ENCODE measurements around the gene MTX3.

MTX3 gene

GRCh38 chr5:79984363-79984762 is 6.7 kb downstream of the MTX3 start:
- intact Hi-C loops (cut with DNase I): no loop called here
- no peak for DNase-seq

- intact Hi-C loops (cut with DNase I): no loop called here
Measured at GRCh38 chr5:79983618-79984017, 7.4 kb downstream of the MTX3 start.

GRCh38 chr5:79982136-79982535 is 8.9 kb downstream of the MTX3 start:
- no peak for DNase-seq
- intact Hi-C loops (cut with DNase I): no loop called here

More at GRCh38 chr5:79983618-79984017, 7.4 kb downstream of the MTX3 start:
- DNase-seq: no peak

DNA sequence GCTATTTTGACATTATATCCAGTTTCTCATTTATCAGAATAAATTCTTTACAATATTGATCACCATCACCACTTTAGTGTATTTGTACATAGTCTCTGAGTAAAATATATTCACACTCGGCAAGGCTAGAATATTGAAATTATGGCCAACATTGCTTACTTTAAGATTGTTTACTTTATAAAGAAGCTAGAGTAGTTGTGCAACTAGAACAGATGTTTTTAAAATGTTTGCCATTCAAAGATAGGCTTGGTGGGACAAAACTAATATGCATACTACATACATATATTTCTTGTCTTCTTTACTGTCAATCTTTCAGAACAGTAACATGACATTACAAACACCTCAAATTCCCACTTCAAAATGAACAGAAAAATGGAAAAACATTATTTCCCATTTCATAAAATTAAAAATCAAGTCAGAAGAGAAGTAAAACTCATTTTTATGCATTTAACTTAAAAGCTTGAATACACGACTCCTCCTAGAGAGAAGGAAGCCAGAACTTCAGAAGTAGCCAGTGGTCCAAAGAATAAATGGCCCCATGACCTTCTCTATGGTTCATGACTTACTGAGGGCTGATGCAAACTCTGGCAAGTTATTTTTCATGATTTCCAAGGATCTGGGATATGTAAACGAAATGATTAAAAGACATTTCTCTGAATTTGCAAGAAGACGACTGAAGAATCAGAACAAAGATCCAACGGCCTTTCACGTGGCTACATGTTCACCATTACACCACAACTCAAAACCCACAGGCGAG is 14.1 kb downstream of the MTX3 start:
- intact Hi-C loops (cut with DNase I): no loop called here
- no peak for DNase-seq

DNA sequence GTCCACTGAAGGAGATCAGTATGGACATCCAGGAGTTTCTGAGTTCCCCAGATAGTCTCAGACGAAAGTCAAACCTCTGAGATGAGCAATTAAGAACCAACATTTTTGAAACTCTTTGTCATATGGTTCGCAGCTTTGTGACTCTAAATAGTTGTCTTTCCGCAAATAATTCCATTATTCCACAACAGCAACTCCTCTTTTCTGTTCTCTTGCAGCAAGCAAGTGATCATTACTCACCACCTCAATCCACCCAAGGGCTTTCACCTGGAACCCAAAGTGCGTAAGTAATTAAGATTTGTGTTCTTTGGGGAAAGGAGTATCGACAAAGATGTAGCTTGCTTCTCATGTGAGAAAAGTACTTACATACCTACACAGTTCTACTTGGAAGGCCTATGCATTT is 15.6 kb downstream of the MTX3 start:
- no peak for DNase-seq
- intact Hi-C loops (cut with DNase I): no loop called here

GRCh38 chr5:79974886-79975285 is 16.2 kb downstream of the MTX3 start:
- DNase-seq: no peak
- intact Hi-C loops (cut with DNase I): no loop called here

DNA sequence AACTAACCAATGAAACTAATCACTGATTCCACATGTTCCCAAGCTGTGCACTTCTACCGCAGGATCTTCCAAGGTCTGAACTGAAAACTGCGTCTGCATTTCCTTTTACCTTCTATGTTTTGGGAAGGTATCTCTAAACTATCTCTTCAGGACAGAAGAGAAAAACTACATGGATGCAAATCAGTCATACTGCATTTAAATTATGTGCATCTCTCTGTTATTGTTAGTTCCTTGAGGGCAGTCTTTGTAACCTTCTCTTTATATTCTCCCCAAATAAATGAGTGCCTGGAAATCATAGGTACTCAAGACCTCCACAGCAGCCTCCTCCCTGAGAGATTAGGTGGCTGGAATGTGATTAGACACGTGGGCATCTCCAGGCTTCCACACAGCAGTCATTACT is 17.1 kb downstream of the MTX3 start:
- intact Hi-C loops (cut with DNase I): no loop called here
- no peak for DNase-seq

DNA sequence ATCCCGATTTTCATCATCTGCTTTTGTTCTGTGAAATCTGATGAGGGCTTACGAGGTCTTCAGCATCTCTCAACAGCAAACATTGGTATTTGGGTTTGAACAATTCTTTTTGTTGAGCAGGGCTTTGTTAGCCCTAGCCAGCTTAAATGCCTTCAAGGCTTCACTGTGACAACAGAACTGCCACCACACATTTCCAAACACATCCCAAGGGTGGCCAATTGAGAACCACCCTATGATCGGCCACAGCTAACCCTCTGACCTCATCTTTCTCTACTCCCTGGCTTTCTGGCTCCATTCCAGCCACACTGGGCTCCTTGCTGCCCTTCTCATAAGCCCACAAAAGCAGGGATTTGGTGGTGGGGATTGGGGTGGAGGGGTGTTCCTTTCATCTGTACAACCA is 17.6 kb downstream of the MTX3 start:
- intact Hi-C loops (cut with DNase I): no loop called here
- no peak for DNase-seq

- no peak for DNase-seq
Measured at GRCh38 chr5:79971156-79971555, 19.9 kb downstream of the MTX3 start.

GRCh38 chr5:79966448-79966847 is 24.6 kb downstream of the MTX3 start:
- DNase-seq: no peak
- intact Hi-C loops (cut with DNase I): no loop called here

More at GRCh38 chr5:79971156-79971555, 19.9 kb downstream of the MTX3 start:
- intact Hi-C loops (cut with DNase I): no loop called here

DNA sequence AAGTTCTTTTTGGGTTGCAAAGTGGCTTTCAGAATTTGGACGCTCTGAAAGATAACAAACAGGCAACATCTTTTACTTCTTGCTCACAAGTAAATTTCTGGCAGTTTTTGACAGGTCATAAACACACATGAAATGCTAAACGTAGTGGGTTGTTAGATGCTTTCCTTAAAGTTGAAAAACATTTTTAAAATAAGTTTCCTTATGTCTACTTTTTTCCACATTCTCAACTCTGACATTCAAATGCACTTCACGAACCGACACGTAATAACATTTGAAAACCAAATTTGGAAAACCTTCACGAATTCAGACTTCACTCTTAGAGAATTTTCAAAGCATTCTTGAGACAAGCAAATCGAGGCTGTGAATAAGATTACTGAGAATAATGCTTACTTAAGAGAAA is 26.9 kb downstream of the MTX3 start:
- intact Hi-C loops (cut with DNase I): no loop called here
- no peak for DNase-seq

DNA sequence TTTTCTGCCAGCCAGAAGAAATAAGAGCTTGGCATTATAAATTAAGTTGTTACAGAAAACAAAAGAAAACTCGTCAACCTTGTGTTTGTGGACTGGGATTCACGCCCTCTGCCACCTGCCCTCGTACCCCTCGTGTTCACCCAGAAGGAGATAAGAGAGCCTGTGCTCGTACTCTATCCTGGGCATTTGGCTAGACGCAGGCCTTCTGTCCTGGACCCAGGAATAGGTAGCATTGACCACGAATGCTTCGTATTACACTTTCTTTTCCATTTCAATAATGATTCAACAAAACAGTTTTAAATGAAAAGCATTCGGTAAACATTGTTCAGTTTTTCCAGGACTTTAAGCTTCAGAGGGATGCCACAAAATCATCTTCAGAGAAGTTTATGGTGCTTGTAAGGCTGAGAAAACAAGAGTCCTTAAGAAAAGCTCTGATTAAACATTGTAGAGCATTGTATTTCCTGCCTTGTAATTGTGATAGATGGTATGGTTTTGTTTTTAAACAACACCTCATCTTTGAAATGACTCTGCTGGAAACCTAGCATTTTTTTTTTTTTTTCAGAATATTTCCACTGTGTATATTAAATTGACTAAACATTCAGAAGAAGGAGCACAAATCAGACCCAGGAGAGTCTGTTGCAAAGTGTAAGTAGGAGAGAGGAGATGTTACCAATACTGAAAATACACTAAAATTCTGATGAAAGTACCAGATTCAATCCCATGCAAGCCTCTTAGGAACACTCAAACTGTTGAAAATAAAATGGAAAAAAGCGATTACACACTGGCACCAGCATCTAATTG is 27.6 kb downstream of the MTX3 start:
- DNase-seq: no peak
- intact Hi-C loops (cut with DNase I): no loop called here

DNA sequence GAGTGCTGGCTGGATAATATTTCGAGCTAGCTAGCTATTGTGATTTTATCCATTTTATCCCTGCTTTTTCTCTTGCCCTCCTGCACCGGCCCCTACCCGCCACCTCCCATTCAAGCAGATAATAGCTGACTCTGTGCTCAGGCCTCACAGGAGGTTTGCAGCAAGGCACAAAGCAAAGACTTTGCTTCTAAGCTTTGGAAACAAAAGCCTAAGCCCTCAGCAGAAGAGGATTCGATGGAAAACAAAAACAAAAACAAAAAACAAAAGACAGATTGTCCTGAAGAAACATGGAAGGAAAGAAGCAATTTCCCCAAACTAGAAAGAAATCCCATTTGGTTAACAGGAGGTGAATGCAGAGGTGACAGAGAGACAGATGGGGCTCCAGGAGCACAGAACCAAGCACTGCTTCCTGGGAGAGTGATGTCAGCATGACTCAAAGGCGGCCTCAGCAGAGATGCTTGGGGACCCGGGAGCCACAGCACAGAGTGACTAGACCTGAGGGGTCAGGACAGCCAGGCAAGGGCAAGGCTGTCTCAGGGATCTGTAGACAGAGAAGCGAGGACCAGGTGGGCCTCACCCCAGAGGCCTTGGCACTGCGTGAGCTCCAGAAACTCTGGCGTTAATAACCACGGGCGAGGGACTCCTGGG is 28.4 kb downstream of the MTX3 start:
- DNase-seq: no peak
- intact Hi-C loops (cut with DNase I): no loop called here

DNA sequence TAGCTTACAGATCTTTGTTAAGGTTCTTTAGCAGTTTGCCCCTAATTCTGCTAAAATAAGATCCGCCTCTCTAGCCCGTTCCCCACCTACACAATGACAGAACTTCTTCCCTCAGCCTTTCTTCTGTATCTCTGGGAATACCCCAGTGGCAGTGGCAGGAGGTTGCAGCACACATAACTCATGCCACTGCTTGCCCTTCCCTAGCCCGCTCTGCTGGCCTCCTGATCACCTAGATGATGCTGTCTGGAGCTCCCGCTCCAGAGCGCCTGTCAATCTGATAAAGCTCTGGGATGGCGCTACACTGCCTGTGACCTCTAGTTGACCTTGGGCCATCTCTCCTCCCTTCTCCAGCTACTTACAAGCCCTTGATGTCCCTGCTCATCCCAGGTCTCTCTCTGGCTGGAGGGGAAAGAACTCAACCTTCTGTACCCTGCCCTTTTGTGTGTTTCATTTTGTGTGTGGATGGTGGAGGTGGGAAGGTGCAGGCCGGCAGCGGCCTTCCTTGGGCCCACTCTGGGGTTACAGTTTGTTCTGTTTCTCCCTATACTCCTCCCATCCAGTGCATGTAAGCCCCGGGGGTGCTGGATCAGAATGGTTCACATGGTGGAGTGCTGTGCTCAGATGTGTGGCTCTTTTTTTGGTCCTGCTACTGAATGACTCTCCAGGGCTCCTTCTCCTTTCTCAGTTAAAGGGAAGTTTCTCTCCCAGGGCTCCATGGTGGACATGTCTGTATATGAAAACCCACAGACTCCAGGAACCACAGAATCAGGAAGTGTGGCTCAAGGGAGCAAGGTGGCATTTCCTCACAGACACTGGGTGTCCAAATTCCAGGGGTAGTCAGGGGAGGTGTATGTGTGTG is 29.1 kb downstream of the MTX3 start:
- intact Hi-C loops (cut with DNase I): no loop called here

GRCh38 chr5:79959407-79959806 is 31.7 kb downstream of the MTX3 start:
- DNase-seq: no peak
- intact Hi-C loops (cut with DNase I): no loop called here

More for the DNA sequence above, 29.1 kb downstream of the MTX3 start:
- no peak for DNase-seq

- DNase-seq: no peak
- intact Hi-C loops (cut with DNase I): no loop called here
Measured at GRCh38 chr5:79955941-79956670, 35.0 kb downstream of the MTX3 start.

DNA sequence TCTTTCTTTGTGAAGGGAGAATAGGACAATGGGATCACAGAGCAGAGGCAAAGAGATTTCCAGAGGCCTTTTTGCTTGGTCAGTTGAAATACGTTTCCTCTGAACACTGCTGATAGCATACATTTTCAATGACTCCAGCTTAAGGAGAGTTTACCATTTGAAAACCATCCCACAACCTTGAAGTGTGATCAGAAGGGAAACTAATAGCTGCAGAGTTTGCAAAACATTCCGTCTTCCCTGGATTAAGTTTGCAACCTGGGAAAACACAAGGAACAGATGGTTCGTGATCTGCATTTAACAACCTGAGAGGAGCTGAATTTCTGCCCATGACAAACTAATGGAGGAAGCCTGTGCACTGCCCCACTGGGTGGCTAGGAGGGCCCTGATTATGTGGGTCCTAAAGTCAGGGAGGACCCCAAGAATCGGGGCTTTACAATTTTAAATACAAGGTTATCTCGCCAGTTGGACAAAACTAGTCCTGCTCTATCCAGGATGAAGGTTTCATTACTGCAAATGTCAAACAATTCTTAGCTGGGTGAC is 35.6 kb downstream of the MTX3 start:
- no peak for DNase-seq
- intact Hi-C loops (cut with DNase I): no loop called here

- no peak for DNase-seq
- intact Hi-C loops (cut with DNase I): no loop called here
Measured at GRCh38 chr5:79954620-79955019, 36.4 kb downstream of the MTX3 start.

GRCh38 chr5:79947567-79947966 is 43.5 kb downstream of the MTX3 start:
- DNase-seq: no peak
- intact Hi-C loops (cut with DNase I): no loop called here

DNA sequence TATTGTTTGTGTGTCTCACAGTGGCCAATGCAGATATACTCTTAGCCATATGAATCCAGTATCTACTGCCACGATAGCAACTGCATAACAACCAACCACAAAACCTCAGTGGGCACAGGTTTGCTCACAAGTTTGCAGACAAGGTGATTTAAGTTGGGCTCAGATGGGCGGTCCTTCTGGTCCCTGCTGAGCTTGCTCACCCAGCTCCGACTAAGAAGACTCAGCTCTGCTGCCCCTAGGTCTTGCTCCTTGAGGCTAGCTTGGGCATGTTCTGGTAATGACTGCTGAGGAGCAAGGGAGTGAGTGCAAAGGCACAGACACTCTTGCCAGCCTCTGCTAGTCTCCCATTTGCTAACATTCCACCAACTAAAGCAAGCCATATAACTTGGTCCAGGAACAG is 52.6 kb downstream of the MTX3 start:
- DNase-seq: no peak
- intact Hi-C loops (cut with DNase I): no loop called here

Measured in posterior cingulate gyrus (tissue), 11 donors.